Measurements from ENCODE around the gene SUSD1.

GRCh38 chr9:112142420-112142819 is 32.7 kb downstream of the SUSD1 start:
- TF ChIP-seq POLR2A (IDR thresholded peaks at IDR 0.05) (no peak), CTCF (IDR thresholded peaks at IDR 0.05) (no peak)

Data from body of pancreas (tissue), 4 donors.